Measurements from ENCODE around the gene LMOD2. TPM values are rescaled to one million over a fixed set of nuclear protein-coding genes. Genes with fewer than 3 reads are reported as not detected.

The LMOD2 gene
- total RNA-seq, 1 donor from 2014 or later = not detected

DNA sequence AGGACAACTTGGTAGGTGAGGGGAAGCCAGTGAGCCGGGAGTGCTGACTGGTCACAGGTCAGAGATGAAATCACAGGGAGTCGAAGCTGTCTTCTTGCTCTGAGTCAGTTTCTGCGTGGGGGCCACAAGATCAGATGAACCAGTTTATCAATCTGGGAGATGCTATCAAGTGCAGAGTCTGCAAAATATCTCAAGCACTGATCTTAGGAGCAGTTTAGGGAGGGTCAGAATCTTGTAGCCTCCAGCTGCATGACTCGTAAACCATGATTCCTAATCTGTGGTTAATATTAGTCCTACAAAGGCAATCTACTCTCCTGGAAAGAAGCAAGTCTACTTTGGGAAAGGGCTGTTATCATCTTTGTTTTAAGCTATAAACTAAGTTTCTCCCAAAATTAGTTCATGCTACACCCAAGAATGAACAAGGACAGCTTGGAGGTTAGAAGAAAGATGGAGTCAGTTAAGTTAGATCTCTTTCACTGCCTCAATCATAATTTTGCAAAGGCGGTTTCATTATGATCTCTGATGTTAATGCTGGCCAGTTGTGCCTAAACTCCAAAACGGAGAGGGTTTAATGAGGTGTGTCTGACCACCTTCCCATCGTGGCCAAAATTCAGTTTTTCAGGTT, 8.4 kb upstream of the LMOD2 start:
- H3K9ac ChIP-seq (ENCODE audit: low read length) = no peak overlapping the region
- H3K27ac ChIP-seq (ENCODE audit: low read depth, low read length) = no peak overlapping the region
- H3K36me3 ChIP-seq (ENCODE audit: insufficient read depth, low read length) = no peaks in the 10 kb centered on the region
- no peak overlapping the region for H3K4me2 ChIP-seq (ENCODE audit: low read length)
- TF ChIP-seq EZH2 (IDR thresholded peaks at IDR 0.05; ENCODE audit: insufficient read depth, low read length) = no peak
- TF ChIP-seq, protein P1, sequence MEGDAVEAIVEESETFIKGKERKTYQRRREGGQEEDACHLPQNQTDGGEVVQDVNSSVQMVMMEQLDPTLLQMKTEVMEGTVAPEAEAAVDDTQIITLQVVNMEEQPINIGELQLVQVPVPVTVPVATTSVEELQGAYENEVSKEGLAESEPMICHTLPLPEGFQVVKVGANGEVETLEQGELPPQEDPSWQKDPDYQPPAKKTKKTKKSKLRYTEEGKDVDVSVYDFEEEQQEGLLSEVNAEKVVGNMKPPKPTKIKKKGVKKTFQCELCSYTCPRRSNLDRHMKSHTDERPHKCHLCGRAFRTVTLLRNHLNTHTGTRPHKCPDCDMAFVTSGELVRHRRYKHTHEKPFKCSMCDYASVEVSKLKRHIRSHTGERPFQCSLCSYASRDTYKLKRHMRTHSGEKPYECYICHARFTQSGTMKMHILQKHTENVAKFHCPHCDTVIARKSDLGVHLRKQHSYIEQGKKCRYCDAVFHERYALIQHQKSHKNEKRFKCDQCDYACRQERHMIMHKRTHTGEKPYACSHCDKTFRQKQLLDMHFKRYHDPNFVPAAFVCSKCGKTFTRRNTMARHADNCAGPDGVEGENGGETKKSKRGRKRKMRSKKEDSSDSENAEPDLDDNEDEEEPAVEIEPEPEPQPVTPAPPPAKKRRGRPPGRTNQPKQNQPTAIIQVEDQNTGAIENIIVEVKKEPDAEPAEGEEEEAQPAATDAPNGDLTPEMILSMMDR (IDR thresholded peaks at IDR 0.05; ENCODE audit: insufficient read depth, low read depth, low read length) = no peak
- no peaks in the 10 kb centered on the region for H3K27me3 ChIP-seq (ENCODE audit: insufficient read depth, low read length)
- H3K4me1 ChIP-seq (ENCODE audit: insufficient read depth, low read length) = peaks cover 11% of the 10 kb centered on the region
- no peak overlapping the region for H3K4me3 ChIP-seq (ENCODE audit: insufficient read depth, low read depth, low read length)
- H3K9me3 ChIP-seq (ENCODE audit: insufficient read depth, low read depth, low read length) = no peaks in the 10 kb centered on the region
- Mint-ChIP-seq H3K4me3 (ENCODE audit: unreplicated experiment) (no peak overlapping the region), H3K27ac (ENCODE audit: unreplicated experiment) (peak overlapping the region; percentile 49), H3K9me3 (ENCODE audit: unreplicated experiment) (no peaks in the 10 kb centered on the region), H3K36me3 (ENCODE audit: low read depth, unreplicated experiment) (no peaks in the 10 kb centered on the region), H3K4me1 (ENCODE audit: low read depth, unreplicated experiment) (peaks cover 19% of the 10 kb centered on the region), H3K27me3 (ENCODE audit: low read depth, unreplicated experiment) (no peaks in the 10 kb centered on the region)
- no peak for FAIRE-seq
- H4K20me1 ChIP-seq (ENCODE audit: insufficient read depth, low read length) = no peaks in the 10 kb centered on the region
- no peaks in the 10 kb centered on the region for H3K79me2 ChIP-seq (ENCODE audit: insufficient read depth, low read length)
- DNase-seq (ENCODE audit: low read depth) = no peak
- no peak overlapping the region for H2AFZ ChIP-seq (ENCODE audit: low read depth, low read length)

DNA sequence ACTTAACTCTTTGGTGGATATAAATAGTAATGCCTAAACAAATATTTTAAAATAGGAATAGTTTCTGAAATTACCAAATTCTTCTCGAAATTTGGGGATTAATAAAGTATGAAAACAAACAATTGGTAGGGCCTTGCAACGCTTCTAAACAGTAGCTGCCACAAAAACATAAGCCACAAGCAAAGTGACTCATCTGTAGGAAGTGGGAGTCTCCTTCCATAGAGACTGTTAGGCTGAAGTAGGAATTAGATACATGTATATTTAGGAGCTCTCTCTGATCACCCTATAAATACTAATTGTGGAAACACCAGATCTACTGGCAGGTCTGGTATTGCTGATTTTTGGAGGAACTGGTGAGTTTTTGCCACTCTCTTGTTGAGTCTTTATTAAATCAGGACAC, 5.7 kb upstream of the LMOD2 start:
- Mint-ChIP-seq H3K4me3 (ENCODE audit: unreplicated experiment) (no peak overlapping the region), H3K4me1 (ENCODE audit: low read depth, unreplicated experiment) (peaks cover 9% of the 10 kb centered on the region), H3K27me3 (ENCODE audit: low read depth, unreplicated experiment) (no peaks in the 10 kb centered on the region), H3K36me3 (ENCODE audit: low read depth, unreplicated experiment) (no peaks in the 10 kb centered on the region), H3K27ac (ENCODE audit: unreplicated experiment) (no peak overlapping the region), H3K9me3 (ENCODE audit: unreplicated experiment) (no peaks in the 10 kb centered on the region)
- no peak overlapping the region for H3K9ac ChIP-seq (ENCODE audit: low read length)
- H2AFZ ChIP-seq (ENCODE audit: low read depth, low read length) = no peak overlapping the region
- TF ChIP-seq, protein P1 (IDR thresholded peaks at IDR 0.05; ENCODE audit: insufficient read depth, low read depth, low read length) = no peak
- no peak for TF ChIP-seq EZH2 (IDR thresholded peaks at IDR 0.05; ENCODE audit: insufficient read depth, low read length)
- H3K4me2 ChIP-seq (ENCODE audit: low read length) = no peak overlapping the region
- FAIRE-seq (no peak), DNase-seq (ENCODE audit: low read depth) (peak; percentile 15)
- no peaks in the 10 kb centered on the region for H3K27me3 ChIP-seq (ENCODE audit: insufficient read depth, low read length)
- no peaks in the 10 kb centered on the region for H3K36me3 ChIP-seq (ENCODE audit: insufficient read depth, low read length)
- no peak overlapping the region for H3K4me3 ChIP-seq (ENCODE audit: insufficient read depth, low read depth, low read length)
- H4K20me1 ChIP-seq (ENCODE audit: insufficient read depth, low read length) = no peaks in the 10 kb centered on the region
- no peaks in the 10 kb centered on the region for H3K4me1 ChIP-seq (ENCODE audit: insufficient read depth, low read length)
- no peaks in the 10 kb centered on the region for H3K79me2 ChIP-seq (ENCODE audit: insufficient read depth, low read length)
- no peaks in the 10 kb centered on the region for H3K9me3 ChIP-seq (ENCODE audit: insufficient read depth, low read depth, low read length)
- no peak overlapping the region for H3K27ac ChIP-seq (ENCODE audit: low read depth, low read length)

DNA sequence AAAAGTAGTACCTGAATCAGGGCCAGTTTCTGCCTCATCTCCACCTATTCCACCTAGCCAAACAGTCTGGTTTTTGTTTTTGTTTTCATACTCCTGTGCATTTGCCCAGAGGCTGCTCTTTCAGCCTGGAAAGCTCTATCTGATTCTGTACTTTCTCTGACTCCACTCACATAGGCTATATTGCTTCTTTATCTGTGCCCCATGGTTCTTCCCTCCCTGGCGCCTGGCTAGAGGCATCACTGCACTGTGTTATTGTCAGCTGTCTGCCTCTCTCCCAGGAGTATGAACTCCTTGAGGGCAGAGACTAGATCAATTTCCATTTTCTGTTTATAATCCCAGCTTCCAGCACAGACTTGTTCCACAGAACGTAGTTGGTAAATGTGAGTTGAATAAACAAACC, 5.1 kb upstream of the LMOD2 start:
- no peak for FAIRE-seq
- no peak overlapping the region for H3K4me3 ChIP-seq (ENCODE audit: insufficient read depth, low read depth, low read length)
- H3K4me1 ChIP-seq (ENCODE audit: insufficient read depth, low read length) = no peaks in the 10 kb centered on the region
- no peaks in the 10 kb centered on the region for H3K79me2 ChIP-seq (ENCODE audit: insufficient read depth, low read length)
- no peaks in the 10 kb centered on the region for H3K27me3 Mint-ChIP-seq (ENCODE audit: low read depth, unreplicated experiment)
- no peak for DNase-seq (ENCODE audit: low read depth)
- H3K9me3 Mint-ChIP-seq (ENCODE audit: unreplicated experiment) = no peaks in the 10 kb centered on the region
- H3K4me1 Mint-ChIP-seq (ENCODE audit: low read depth, unreplicated experiment) = peaks cover 9% of the 10 kb centered on the region
- no peaks in the 10 kb centered on the region for H3K27me3 ChIP-seq (ENCODE audit: insufficient read depth, low read length)
- TF ChIP-seq, protein P1 (IDR thresholded peaks at IDR 0.05; ENCODE audit: insufficient read depth, low read depth, low read length) = no peak
- no peak for TF ChIP-seq EZH2 (IDR thresholded peaks at IDR 0.05; ENCODE audit: insufficient read depth, low read length)
- peak overlapping the region; percentile 10 for H3K27ac Mint-ChIP-seq (ENCODE audit: unreplicated experiment)
- no peaks in the 10 kb centered on the region for H3K36me3 ChIP-seq (ENCODE audit: insufficient read depth, low read length)
- no peak overlapping the region for H3K27ac ChIP-seq (ENCODE audit: low read depth, low read length)
- no peaks in the 10 kb centered on the region for H4K20me1 ChIP-seq (ENCODE audit: insufficient read depth, low read length)
- no peak overlapping the region for H2AFZ ChIP-seq (ENCODE audit: low read depth, low read length)
- no peak overlapping the region for H3K9ac ChIP-seq (ENCODE audit: low read length)
- H3K36me3 Mint-ChIP-seq (ENCODE audit: low read depth, unreplicated experiment) = no peaks in the 10 kb centered on the region
- H3K4me3 Mint-ChIP-seq (ENCODE audit: unreplicated experiment) = no peak overlapping the region
- H3K9me3 ChIP-seq (ENCODE audit: insufficient read depth, low read depth, low read length) = no peaks in the 10 kb centered on the region
- no peak overlapping the region for H3K4me2 ChIP-seq (ENCODE audit: low read length)
